HG02759 (cell line): ENCODE data around the gene CNTNAP2.

ENCODE experiments used
- ATAC-seq: cut with Tn5 transposase; IDR thresholded peaks from one replicate; pipeline ENCODE4 v1.9.1; 2021; ENCODE audit warnings: mild to moderate bottlenecking, moderate library complexity; ENCODE audit not compliant: unreplicated experiment

The CNTNAP2 gene

GRCh38 chr7:148201992-148202391, 2085.4 kb downstream of the CNTNAP2 start:
- ATAC-seq, result no peak

GRCh38 chr7:148204639-148205304, 2088.2 kb downstream of the CNTNAP2 start:
- no peak for ATAC-seq

- no peak for ATAC-seq
Measured at GRCh38 chr7:148209643-148210190, 2093.1 kb downstream of the CNTNAP2 start.

GRCh38 chr7:148210804-148211325, 2094.3 kb downstream of the CNTNAP2 start:
- no peak for ATAC-seq

GRCh38 chr7:148211740-148212151, 2095.1 kb downstream of the CNTNAP2 start:
- no peak for ATAC-seq

- ATAC-seq, result no peak
Measured at GRCh38 chr7:148212731-148213130, 2096.1 kb downstream of the CNTNAP2 start.

GRCh38 chr7:148214101-148214500, 2097.5 kb downstream of the CNTNAP2 start:
- no peak for ATAC-seq

- ATAC-seq, result no peak
Measured at GRCh38 chr7:148218603-148219002, 2102.0 kb downstream of the CNTNAP2 start.

- no peak for ATAC-seq
Measured at GRCh38 chr7:148222721-148223120, 2106.1 kb downstream of the CNTNAP2 start.

GRCh38 chr7:148223160-148223559, 2106.6 kb downstream of the CNTNAP2 start:
- ATAC-seq, result no peak

- ATAC-seq, result no peak
Measured at GRCh38 chr7:148223738-148224137, 2107.1 kb downstream of the CNTNAP2 start.

GRCh38 chr7:148230296-148230695, 2113.7 kb downstream of the CNTNAP2 start:
- ATAC-seq, result no peak

- no peak for ATAC-seq
Measured at GRCh38 chr7:148230883-148231282, 2114.3 kb downstream of the CNTNAP2 start.

- ATAC-seq, result no peak
Measured at GRCh38 chr7:148232784-148233183, 2116.2 kb downstream of the CNTNAP2 start.

GRCh38 chr7:148234715-148235114, 2118.1 kb downstream of the CNTNAP2 start:
- ATAC-seq, result no peak

- no peak for ATAC-seq
Measured at GRCh38 chr7:148238761-148239325, 2122.2 kb downstream of the CNTNAP2 start.

GRCh38 chr7:148241700-148242293, 2125.2 kb downstream of the CNTNAP2 start:
- ATAC-seq, result peak; percentile 19

GRCh38 chr7:148242294-148242821, 2125.8 kb downstream of the CNTNAP2 start:
- peak; percentile 90 for ATAC-seq

- ATAC-seq, result no peak
Measured at GRCh38 chr7:148245381-148245780, 2128.8 kb downstream of the CNTNAP2 start.

- ATAC-seq, result peak; percentile 81
Measured at GRCh38 chr7:148253629-148254028, 2137.0 kb downstream of the CNTNAP2 start.

- no peak for ATAC-seq
Measured at GRCh38 chr7:148255333-148255732, 2138.7 kb downstream of the CNTNAP2 start.

- no peak for ATAC-seq
Measured at GRCh38 chr7:148256433-148256832, 2139.8 kb downstream of the CNTNAP2 start.
